IPS-11a (cell line): ENCODE measurements around the gene RPL26.

Source experiments
- H3K4me3 ChIP-seq: one replicate; pipeline ENCODE4 v1.5.1; 2013; ENCODE audit warnings: low read depth, low read length, control low read depth

The RPL26 gene

GRCh38 chr17:8332128-8332527, 50.9 kb downstream of the RPL26 start:
- no peak overlapping the region for H3K4me3 ChIP-seq
